ENCODE results near the gene RFNG. TPM values are rescaled to one million over a fixed set of nuclear protein-coding genes. Genes with fewer than 3 reads are reported as not detected.

Gene RFNG
- total RNA-seq, 2 donors from 2014 or later = 21.4 to 25.3 TPM

DNA sequence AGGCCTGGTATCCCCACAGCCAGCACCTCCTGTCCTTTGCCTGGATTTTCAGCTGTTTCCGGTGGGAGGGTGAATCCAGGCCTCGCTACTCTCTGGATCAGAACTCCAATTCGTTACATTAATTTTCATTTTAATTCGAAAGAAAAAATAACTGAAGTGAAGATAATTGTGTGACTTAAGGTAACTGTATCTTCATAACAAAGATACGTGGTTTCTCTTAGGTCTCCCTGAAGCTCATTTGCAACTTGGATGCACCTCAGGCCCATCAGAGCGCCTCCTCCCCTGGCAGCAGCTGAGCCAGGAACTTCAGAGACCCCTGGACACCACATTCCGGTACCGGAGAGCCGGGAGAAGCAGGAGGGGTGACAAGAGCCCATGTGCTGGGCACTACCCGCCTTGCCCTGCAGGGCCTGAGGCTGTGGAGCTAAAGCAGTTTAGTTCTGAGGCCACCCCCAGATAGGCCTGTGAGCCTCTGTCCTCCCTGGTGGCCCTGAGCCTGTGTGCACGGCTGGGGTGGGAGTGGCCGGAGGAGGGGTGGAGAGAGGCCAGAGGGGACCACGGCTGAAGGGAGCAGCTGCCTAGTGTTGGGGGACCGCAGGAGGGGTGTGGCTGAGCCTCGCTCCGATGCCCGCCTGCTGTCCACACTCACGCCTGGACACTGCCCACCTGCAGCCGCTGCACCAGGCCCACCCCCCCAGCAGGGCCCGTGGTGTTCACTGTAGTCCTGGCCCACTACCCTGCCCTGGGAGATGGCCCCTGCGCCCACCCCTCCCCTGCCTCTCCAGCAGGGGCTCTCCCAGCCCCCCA, 25.4 kb upstream of the RFNG start:
- no peak for DNase-seq (ENCODE audit: low spot score)
- H3K27me3 ChIP-seq = no peaks in the 10 kb centered on the region
- no peak overlapping the region for H3K27ac ChIP-seq
- TF ChIP-seq, protein P1, sequence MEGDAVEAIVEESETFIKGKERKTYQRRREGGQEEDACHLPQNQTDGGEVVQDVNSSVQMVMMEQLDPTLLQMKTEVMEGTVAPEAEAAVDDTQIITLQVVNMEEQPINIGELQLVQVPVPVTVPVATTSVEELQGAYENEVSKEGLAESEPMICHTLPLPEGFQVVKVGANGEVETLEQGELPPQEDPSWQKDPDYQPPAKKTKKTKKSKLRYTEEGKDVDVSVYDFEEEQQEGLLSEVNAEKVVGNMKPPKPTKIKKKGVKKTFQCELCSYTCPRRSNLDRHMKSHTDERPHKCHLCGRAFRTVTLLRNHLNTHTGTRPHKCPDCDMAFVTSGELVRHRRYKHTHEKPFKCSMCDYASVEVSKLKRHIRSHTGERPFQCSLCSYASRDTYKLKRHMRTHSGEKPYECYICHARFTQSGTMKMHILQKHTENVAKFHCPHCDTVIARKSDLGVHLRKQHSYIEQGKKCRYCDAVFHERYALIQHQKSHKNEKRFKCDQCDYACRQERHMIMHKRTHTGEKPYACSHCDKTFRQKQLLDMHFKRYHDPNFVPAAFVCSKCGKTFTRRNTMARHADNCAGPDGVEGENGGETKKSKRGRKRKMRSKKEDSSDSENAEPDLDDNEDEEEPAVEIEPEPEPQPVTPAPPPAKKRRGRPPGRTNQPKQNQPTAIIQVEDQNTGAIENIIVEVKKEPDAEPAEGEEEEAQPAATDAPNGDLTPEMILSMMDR (IDR thresholded peaks at IDR 0.05) = no peak
- H3K4me1 ChIP-seq = no peaks in the 10 kb centered on the region
- peaks cover 27% of the 10 kb centered on the region for H3K36me3 ChIP-seq
- no peak overlapping the region for H3K4me3 ChIP-seq
- no peaks in the 10 kb centered on the region for H3K9me3 ChIP-seq

DNA sequence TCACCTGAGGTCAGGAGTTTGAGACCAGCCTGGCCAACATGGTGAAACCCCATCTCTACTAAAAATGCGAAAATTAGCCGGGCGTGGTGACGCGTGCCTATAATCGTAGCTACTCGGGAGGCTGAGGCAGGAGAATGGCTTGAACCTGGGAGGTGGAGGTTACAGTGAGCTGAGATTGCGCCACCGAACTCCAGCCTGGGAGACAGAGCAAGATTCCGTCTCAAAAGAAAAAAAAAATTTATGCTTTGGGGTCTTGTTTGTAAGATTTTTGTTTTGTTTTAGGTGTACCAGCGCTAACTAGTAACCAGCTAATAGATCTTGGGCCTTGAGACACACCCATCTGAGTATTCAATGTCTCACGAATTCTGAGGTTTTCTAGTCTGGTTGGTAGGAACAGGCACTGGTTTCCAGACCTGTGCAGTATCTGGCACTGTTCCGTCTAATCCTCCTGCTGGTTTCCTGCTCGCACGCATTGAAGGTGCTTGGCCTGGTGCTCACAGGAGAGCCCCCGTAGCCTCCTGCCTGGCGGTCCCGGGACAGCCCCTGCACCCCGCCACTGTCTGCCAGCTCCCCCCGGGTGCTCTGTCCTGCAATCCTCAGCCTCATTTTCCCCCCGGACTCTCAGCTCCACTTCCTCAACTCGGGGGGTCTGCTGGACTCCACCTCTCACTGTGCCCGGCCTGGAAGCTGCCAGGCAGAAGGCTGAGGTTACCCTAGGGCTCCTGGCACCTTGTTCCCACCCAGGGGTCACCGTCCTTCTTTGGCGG, 24.6 kb upstream of the RFNG start:
- no peaks in the 10 kb centered on the region for H3K4me1 ChIP-seq
- H3K27me3 ChIP-seq = no peaks in the 10 kb centered on the region
- peaks cover 21% of the 10 kb centered on the region for H3K36me3 ChIP-seq
- no peaks in the 10 kb centered on the region for H3K9me3 ChIP-seq
- no peak overlapping the region for H3K27ac ChIP-seq
- DNase-seq (ENCODE audit: low spot score) = no peak
- H3K4me3 ChIP-seq = no peak overlapping the region
- TF ChIP-seq, protein P1 (IDR thresholded peaks at IDR 0.05) = no peak

DNA sequence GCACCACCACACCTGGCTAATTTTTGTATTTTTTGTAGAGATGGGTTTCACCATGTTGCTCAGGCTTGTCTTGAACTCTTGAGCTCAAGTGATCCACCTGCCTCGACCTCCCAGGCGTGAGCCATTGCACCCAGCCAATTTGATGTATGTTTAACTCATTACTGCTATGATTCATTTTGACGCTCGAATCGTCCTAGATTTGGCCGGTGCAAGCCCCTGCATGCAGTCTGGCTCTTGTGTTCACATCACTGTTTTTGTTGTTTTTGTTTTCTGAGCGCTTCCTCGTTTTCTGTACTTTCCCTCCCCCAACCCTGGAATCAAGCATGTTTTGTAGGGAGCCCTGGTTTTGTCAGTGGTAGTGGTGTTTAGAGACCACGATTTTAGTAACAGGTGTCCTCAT, 21.8 kb upstream of the RFNG start:
- DNase-seq (ENCODE audit: low spot score) = no peak
- TF ChIP-seq, protein P1 (IDR thresholded peaks at IDR 0.05) = no peak
- Histone ChIP-seq H3K36me3 (no peaks in the 10 kb centered on the region), H3K4me3 (no peak overlapping the region), H3K9me3 (no peaks in the 10 kb centered on the region), H3K27ac (no peak overlapping the region), H3K27me3 (no peaks in the 10 kb centered on the region), H3K4me1 (no peaks in the 10 kb centered on the region)

DNA sequence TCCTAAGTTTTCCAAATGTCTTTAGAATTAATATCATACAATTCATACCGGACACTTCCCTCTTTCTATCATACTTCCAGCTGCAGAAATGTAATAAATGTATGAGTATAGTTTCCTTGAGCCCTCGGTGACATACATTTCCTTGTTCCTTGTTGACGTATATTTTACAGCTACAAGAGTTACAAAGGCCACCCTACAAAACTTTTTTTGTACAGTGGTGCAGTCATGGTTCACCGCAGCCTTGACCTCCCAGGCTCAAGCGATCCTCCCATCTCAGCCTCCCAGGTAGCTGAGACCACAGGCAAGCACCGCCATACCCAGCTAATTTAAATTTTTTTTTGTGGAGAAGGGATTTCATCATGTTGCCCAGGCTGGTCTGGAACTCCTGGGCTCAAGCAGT, 21.2 kb upstream of the RFNG start:
- DNase-seq (ENCODE audit: low spot score) = no peak
- TF ChIP-seq, protein P1 (IDR thresholded peaks at IDR 0.05) = no peak
- Histone ChIP-seq H3K9me3 (no peaks in the 10 kb centered on the region), H3K4me1 (no peaks in the 10 kb centered on the region), H3K27me3 (no peaks in the 10 kb centered on the region), H3K4me3 (no peak overlapping the region), H3K36me3 (no peaks in the 10 kb centered on the region), H3K27ac (no peak overlapping the region)

DNA sequence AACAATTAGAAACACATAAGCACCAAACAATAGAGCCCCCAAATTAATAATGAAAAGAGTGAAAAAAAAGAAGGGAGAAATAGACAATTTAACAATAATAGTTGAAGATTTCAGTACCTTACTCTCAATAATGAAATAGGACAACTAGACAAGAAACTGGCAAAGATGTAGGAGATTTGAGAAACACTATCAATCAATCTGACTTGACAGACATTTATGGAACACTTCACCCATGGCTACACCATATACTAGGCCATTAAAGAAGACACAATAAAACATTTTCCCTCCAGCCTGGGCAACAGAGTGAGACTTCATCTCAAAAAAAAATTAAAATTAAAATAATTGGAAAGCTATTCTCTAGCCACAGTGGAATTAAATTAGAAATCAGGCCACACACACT, 19.0 kb upstream of the RFNG start:
- Histone ChIP-seq H3K4me3 (no peak overlapping the region), H3K4me1 (peaks cover 0 to 9% of the 10 kb centered on the region in 2 donors), H3K9me3 (no peaks in the 10 kb centered on the region), H3K36me3 (no peaks in the 10 kb centered on the region), H3K27ac (no peak overlapping the region), H3K27me3 (no peaks in the 10 kb centered on the region)
- DNase-seq (ENCODE audit: low spot score) = no peak
- TF ChIP-seq, protein P1 (IDR thresholded peaks at IDR 0.05) = no peak

All from right atrium auricular region (tissue), 2 donors.